SK-N-SH (cell line): ENCODE data around the gene LCNL1. TPM values are rescaled to one million over a fixed set of nuclear protein-coding genes. Genes with fewer than 3 reads are reported as not detected.

Experiments used
- CTCF ChIA-PET: fragments of 300-600, 350-600 bp; formaldehyde crosslinking; extraction: SDS; loops from one replicate; lab custom pipeline; 2021; lab: Yijun Ruan, JAX
- POLR2A ChIA-PET: fragments of 350-600 bp; sonication (Branson Sonifier 250); formaldehyde crosslinking; extraction: SDS; loops from one replicate; lab custom pipeline; 2020; ENCODE audit warnings: antibody characterized with exemption, inconsistent platforms; lab: Yijun Ruan, JAX
- DNase-seq: peaks from one replicate; pipeline ENCODE4 v3.0.0; 2012
- H2AFZ ChIP-seq: fragments of 200-600 bp; sonication (generic); 2 replicates; pipeline ENCODE4 v1.8.1; 2016; ENCODE audit warnings: antibody characterized with exemption, mild to moderate bottlenecking, low read depth
- H3F3A ChIP-seq: fragments of 200-600 bp; sonication (generic); replicated peaks from 2 replicates; pipeline ENCODE3; 2016; ENCODE audit warnings: antibody characterized with exemption, mild to moderate bottlenecking; ENCODE audit not compliant: insufficient read depth
- H3K27ac ChIP-seq, 2 experiments: fragments of 200-500 bp in 1 of 2; fragments of 200-600 bp in 1 of 2; sonication (Bioruptor generic) in 1 of 2; sonication (generic), shearing (Covaris generic) in 1 of 2; 2 replicates each; pipeline versions ENCODE4 v1.5.1 to v1.6.1; 2014 to 2016; ENCODE audit warnings: low read depth in 2 of 2, inconsistent platforms in 1 of 2, low read length in 1 of 2, mild to moderate bottlenecking in 1 of 2, mixed read lengths in 1 of 2
- H3K27me3 ChIP-seq: fragments of 200-600 bp; sonication (generic), shearing (Covaris generic); 2 replicates; pipeline ENCODE4 v1.6.1; 2016; ENCODE audit warnings: mixed run types; ENCODE audit not compliant: insufficient read depth
- H3K36me3 ChIP-seq, 2 experiments: fragments of 200-500 bp in 1 of 2; fragments of 200-600 bp in 1 of 2; sonication (Bioruptor generic) in 1 of 2; sonication (generic) in 1 of 2; replicated peaks in 1 of 2; 2 replicates each; pipeline versions ENCODE3 to v1.5.1; 2014 to 2016; ENCODE audit warnings: low read length in 1 of 2, mild to moderate bottlenecking in 1 of 2; ENCODE audit not compliant: insufficient read depth in 2 of 2, control insufficient read depth in 1 of 2
- H3K4me1 ChIP-seq, 2 experiments: fragments of 200-500 bp in 1 of 2; fragments of 200-600 bp in 1 of 2; sonication (Bioruptor generic) in 1 of 2; sonication (generic), shearing (Covaris generic) in 1 of 2; 2 replicates each; pipeline versions ENCODE4 v1.5.1 to v1.6.1; 2014 to 2016; ENCODE audit warnings: low read depth in 1 of 2, low read length in 1 of 2, mixed run types in 1 of 2; ENCODE audit not compliant: insufficient read depth in 2 of 2, control insufficient read depth in 1 of 2
- H3K4me2 ChIP-seq: fragments of 200-600 bp; sonication (generic), shearing (Covaris generic); 2 replicates; pipeline ENCODE4 v1.6.1; 2017; ENCODE audit warnings: mixed run types
- H3K4me3 ChIP-seq, 2 experiments: fragments of 200-500 bp in 1 of 2; fragments of 200-600 bp in 1 of 2; sonication (Bioruptor generic) in 1 of 2; sonication (generic), shearing (Covaris generic) in 1 of 2; 2 replicates each; pipeline versions ENCODE4 v1.5.1 to v1.8.1; 2014 to 2016; ENCODE audit warnings: low read depth in 2 of 2, inconsistent platforms in 1 of 2, low read length in 1 of 2, mild to moderate bottlenecking in 1 of 2, mixed read lengths in 1 of 2, moderate library complexity in 1 of 2
- H3K79me2 ChIP-seq: fragments of 200-600 bp; sonication (generic); 2 replicates; pipeline ENCODE4 v1.8.1; 2017; ENCODE audit warnings: mild to moderate bottlenecking; ENCODE audit not compliant: insufficient read depth
- H3K9ac ChIP-seq: fragments of 200-600 bp; sonication (generic); 2 replicates; pipeline ENCODE4 v1.6.1; 2017; ENCODE audit warnings: mixed run types
- H3K9me2 ChIP-seq: fragments of 200-600 bp; sonication (generic); 2 replicates; pipeline ENCODE4 v1.6.1; 2017; ENCODE audit warnings: mixed run types
- H3K9me3 ChIP-seq: fragments of 200-600 bp; sonication (generic); 2 replicates; pipeline ENCODE4 v1.6.1; 2017; ENCODE audit warnings: mixed run types, mild to moderate bottlenecking, moderate library complexity
- H4K20me1 ChIP-seq: fragments of 200-600 bp; sonication (generic); 2 replicates; pipeline ENCODE4 v1.6.1; 2017; ENCODE audit warnings: mild to moderate bottlenecking, mixed run types; ENCODE audit not compliant: insufficient read depth
- CHD2 ChIP-seq: fragments of 150-350 bp; IDR thresholded peaks from 2 replicates; pipeline ENCODE4 v1.6.1; 2018; ENCODE audit warnings: low read length; ENCODE audit not compliant: partially characterized antibody
- IRF3 ChIP-seq: fragments of 150-350 bp; IDR thresholded peaks from 2 replicates; pipeline ENCODE4 v1.6.1; 2016; ENCODE audit warnings: mild to moderate bottlenecking, low read depth, low read length
- POLR2AphosphoS5 ChIP-seq: IDR thresholded peaks from 2 replicates; pipeline ENCODE4 v1.6.1; 2012; ENCODE audit warnings: low read depth, low read length
- REST ChIP-seq: IDR thresholded peaks from 2 replicates; pipeline ENCODE4 v1.6.1; 2012; ENCODE audit warnings: mild to moderate bottlenecking, low read depth, low read length, moderate library complexity
- ZBTB33 ChIP-seq: IDR thresholded peaks from 2 replicates; pipeline ENCODE4 v1.4.0; 2012; ENCODE audit warnings: low read depth, borderline replicate concordance
- WGBS: methylation state at CpG from one replicate; pipeline ENCODE4 v1.1.6; 2017; ENCODE audit warnings: low lambda C conversion rate; 5-methylcytosine and 5-hydroxymethylcytosine counted together
- polyA plus RNA-seq, 3 experiments: library from polyadenylated mRNA; depleted of rRNA; stranded (reverse); fragments of >200 nt; gene quantifications; 2 replicates each; pipeline ENCODE4 v1.2.3, GENCODE V29; 2012
- TF ChIP-seq, protein P1 (sequence below): IDR thresholded peaks from 2 replicates; pipeline ENCODE4; 2012

Gene LCNL1
- polyA plus RNA-seq, 1 of the 3 experiments (the other 2 are of a cell fraction) = not detected

- ChIA-PET POLR2A (no interaction called here), CTCF (interaction anchor here (1.1 to 3.6 kb wide), 4 partner anchors 10 to 54 kb away, joined by 3 to 14 read pairs (median 9); partner anchors contain the start of gene ABCA2)
- TF ChIP-seq, protein P1, sequence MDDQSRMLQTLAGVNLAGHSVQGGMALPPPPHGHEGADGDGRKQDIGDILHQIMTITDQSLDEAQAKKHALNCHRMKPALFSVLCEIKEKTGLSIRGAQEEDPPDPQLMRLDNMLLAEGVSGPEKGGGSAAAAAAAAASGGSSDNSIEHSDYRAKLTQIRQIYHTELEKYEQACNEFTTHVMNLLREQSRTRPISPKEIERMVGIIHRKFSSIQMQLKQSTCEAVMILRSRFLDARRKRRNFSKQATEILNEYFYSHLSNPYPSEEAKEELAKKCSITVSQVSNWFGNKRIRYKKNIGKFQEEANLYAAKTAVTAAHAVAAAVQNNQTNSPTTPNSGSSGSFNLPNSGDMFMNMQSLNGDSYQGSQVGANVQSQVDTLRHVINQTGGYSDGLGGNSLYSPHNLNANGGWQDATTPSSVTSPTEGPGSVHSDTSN = no peak
- TF ChIP-seq CHD2 (no peak), ZBTB33 (no peak), POLR2AphosphoS5 (no peak), IRF3 (no peak), REST (no peak)
These were observed 1.9 kb upstream of the LCNL1 start for GRCh38 chr9:136980669-136981478.

More at GRCh38 chr9:136980669-136981478, 1.9 kb upstream of the LCNL1 start:
- no peak for DNase-seq
- no peak overlapping the region for H3K4me2 ChIP-seq
- H3K36me3 ChIP-seq = no peaks in the 10 kb centered on the region
- peaks cover 4% of the 10 kb centered on the region for H3F3A ChIP-seq
- H3K9me2 ChIP-seq = no peaks in the 10 kb centered on the region
- H3K9me3 ChIP-seq = no peaks in the 10 kb centered on the region
- no peak overlapping the region for H3K27ac ChIP-seq
- no peaks in the 10 kb centered on the region for H4K20me1 ChIP-seq
- no peak overlapping the region for H2AFZ ChIP-seq
- WGBS = 94% methylated on average over 14 of the region's 16 CpGs
- H3K4me1 ChIP-seq = peaks cover 0 to 18% of the 10 kb centered on the region in 2 experiments; a peak in 1 of 4 replicates
- no peaks in the 10 kb centered on the region for H3K27me3 ChIP-seq
- H3K4me3 ChIP-seq = no peak overlapping the region
- H3K79me2 ChIP-seq = no peaks in the 10 kb centered on the region
- no peak overlapping the region for H3K9ac ChIP-seq
